Body of pancreas (tissue), 4 donors: ENCODE results near the gene SETDB1. TPM values are rescaled to one million over a fixed set of nuclear protein-coding genes. Genes with fewer than 3 reads are reported as not detected.

Source experiments
- ATAC-seq: fragments of 150-250 bp; one replicate; pipeline ENCODE4 v1.9.1; 2016
- DNase-seq, 4 donors: peaks; one replicate each; pipeline ENCODE4 v3.0.0-alpha.2; 2019
- H3K27ac ChIP-seq, 4 donors: fragments of 200-600 bp; sonication (generic); 1 replicate in 3 of 4; 2 replicates in 1 of 4; pipeline versions ENCODE4 v1.5.1 to v1.6.1; 2016 to 2019; ENCODE audit warnings: mild to moderate bottlenecking in 1 of 4, mixed read lengths in 1 of 4, moderate library complexity in 1 of 4
- H3K27me3 ChIP-seq, 2 donors: fragments of 200-600 bp; sonication (generic); one replicate each; pipeline ENCODE4 v1.6.0; 2016; ENCODE audit warnings: mild to moderate bottlenecking in 1 of 2
- H3K36me3 ChIP-seq, 2 donors: fragments of 200-600 bp; sonication (generic); replicated peaks in 1 of 2; 2 replicates each; pipeline ENCODE4 v1.5.1; 2016; ENCODE audit warnings: low read depth in 2 of 2; ENCODE audit not compliant: insufficient read depth in 1 of 2
- H3K4me1 ChIP-seq: fragments of 200-600 bp; sonication (generic); one replicate; pipeline ENCODE4 v1.6.0; 2016
- H3K4me3 ChIP-seq, 2 donors: fragments of 200-600 bp; sonication (generic); 1 replicate in 1 of 2; 2 replicates in 1 of 2; pipeline ENCODE4 v1.5.1; 2016 to 2019
- H3K9me3 ChIP-seq, 3 donors: fragments of 200-600 bp; sonication (generic); 1 replicate in 2 of 3; 2 replicates in 1 of 3; pipeline ENCODE4 v1.5.1; 2016
- POLR2A ChIP-seq, 3 donors: fragments of 450-650 bp; IDR thresholded peaks; one replicate each; pipeline ENCODE4 v1.6.1; 2016; ENCODE audit warnings: antibody characterized with exemption in 3 of 3, mild to moderate bottlenecking in 2 of 3
- WGBS, 2 donors: methylation state at CpG; one replicate each; pipeline ENCODE4 v1.1.5; 2017; 5-methylcytosine and 5-hydroxymethylcytosine counted together
- intact Hi-C: fragments of 100-400 bp; cut with DNase I; formaldehyde crosslinking; loops from one replicate; pipeline ENCODE4 v1.15.1; 2023
- total RNA-seq, 2 donors: library from RNA; depleted of rRNA; stranded (reverse); fragments of >200 nt; gene quantifications; one replicate each; pipeline ENCODE4 v1.1.0, GENCODE V29; 2016
- TF ChIP-seq, protein P1 (sequence below), 7 experiments: fragments of 450-650 bp in 4 of 7; fragments of 200-600 bp in 3 of 7; sonication (generic) in 3 of 7; IDR thresholded peaks; one replicate each; pipeline ENCODE4 v1.5.1; 2016 to 2019; ENCODE audit warnings: antibody characterized with exemption in 7 of 7

Gene SETDB1
- total RNA-seq, 2 donors from 2014 or later, result 26.5 to 45.2 TPM

DNA sequence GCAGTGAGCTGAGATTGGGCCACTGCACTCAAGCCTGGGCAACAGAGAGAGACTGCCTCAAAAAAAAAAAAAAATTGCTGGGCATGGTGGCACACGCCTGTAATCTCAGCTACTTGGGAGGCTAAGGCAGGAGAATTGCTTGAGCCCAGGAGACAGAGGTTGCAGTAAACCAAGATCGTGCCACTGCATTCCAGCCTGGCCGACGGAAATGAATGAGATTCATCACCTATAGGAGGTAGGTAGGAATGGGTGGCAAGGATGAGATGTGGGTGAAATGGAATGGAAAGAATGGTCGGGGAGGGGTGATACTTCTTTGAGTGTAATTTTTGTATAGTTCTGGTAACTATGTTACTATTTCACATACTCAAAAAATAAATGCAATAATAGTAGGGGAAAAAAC lies 23.8 kb upstream of the SETDB1 start:
- Histone ChIP-seq H3K9me3 (no peaks in the 10 kb centered on the region), H3K27me3 (no peaks in the 10 kb centered on the region), H3K27ac (no peak overlapping the region), H3K36me3 (no peaks in the 10 kb centered on the region), H3K4me1 (no peaks in the 10 kb centered on the region), H3K4me3 (no peak overlapping the region)
- DNase-seq (no peak), ATAC-seq (no peak)
- no peak for TF ChIP-seq POLR2A (IDR thresholded peaks at IDR 0.05)
- TF ChIP-seq, protein P1, sequence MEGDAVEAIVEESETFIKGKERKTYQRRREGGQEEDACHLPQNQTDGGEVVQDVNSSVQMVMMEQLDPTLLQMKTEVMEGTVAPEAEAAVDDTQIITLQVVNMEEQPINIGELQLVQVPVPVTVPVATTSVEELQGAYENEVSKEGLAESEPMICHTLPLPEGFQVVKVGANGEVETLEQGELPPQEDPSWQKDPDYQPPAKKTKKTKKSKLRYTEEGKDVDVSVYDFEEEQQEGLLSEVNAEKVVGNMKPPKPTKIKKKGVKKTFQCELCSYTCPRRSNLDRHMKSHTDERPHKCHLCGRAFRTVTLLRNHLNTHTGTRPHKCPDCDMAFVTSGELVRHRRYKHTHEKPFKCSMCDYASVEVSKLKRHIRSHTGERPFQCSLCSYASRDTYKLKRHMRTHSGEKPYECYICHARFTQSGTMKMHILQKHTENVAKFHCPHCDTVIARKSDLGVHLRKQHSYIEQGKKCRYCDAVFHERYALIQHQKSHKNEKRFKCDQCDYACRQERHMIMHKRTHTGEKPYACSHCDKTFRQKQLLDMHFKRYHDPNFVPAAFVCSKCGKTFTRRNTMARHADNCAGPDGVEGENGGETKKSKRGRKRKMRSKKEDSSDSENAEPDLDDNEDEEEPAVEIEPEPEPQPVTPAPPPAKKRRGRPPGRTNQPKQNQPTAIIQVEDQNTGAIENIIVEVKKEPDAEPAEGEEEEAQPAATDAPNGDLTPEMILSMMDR (IDR thresholded peaks at IDR 0.05), result no peak
- 90 to 91% methylated on average over 5 of the region's 5 CpGs for WGBS, 2 donors
- intact Hi-C loops, result no loop called here

DNA sequence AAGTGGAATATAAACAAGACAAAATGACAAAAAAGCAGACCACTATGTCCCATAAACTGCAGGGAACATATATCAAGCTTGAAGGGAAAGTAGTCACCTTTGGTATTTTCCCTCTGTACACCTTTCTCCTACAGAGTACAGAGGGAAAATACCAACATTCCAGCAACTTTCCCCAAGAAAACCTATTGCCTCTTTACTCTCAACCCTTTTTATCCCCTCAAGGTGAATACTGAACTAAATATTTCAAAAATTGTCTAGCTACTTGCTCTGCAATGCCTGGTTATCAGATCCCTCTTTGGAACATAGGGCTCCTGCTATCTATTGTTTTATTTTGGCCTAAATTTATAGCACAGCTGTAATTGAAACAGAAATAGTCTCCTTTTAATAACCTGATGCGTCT lies 23.4 kb upstream of the SETDB1 start:
- Histone ChIP-seq H3K4me3 (no peak overlapping the region), H3K9me3 (no peaks in the 10 kb centered on the region), H3K36me3 (no peaks in the 10 kb centered on the region), H3K27me3 (no peaks in the 10 kb centered on the region), H3K4me1 (no peaks in the 10 kb centered on the region), H3K27ac (no peak overlapping the region)
- TF ChIP-seq POLR2A (IDR thresholded peaks at IDR 0.05), result no peak
- TF ChIP-seq, protein P1 (IDR thresholded peaks at IDR 0.05), result no peak
- DNase-seq (no peak), ATAC-seq (no peak)
- 68% methylated on average over 1 of the region's 1 CpG for WGBS, 2 donors
- intact Hi-C loops, result no loop called here

DNA sequence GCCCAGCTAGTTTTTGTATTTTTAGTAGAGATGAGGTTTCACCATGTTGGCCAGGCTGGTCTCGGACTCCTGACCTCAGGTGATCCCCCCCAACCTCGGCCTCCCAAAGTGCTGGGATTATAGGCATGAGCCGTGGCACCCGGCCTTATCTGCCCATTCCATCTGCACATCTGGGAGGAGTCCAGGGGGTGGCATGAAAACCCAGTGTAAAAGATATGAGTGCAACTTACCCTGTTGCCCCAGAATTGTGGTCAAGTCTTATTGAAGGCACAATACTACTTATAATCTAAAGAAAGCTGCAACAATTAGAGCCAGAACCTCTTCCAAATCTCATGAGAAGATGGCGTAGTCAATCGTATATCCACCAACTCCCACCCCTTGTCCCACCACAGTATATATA lies 20.9 kb upstream of the SETDB1 start:
- Histone ChIP-seq H3K9me3 (no peaks in the 10 kb centered on the region), H3K4me1 (no peaks in the 10 kb centered on the region), H3K4me3 (no peak overlapping the region), H3K27me3 (no peaks in the 10 kb centered on the region), H3K27ac (no peak overlapping the region), H3K36me3 (no peaks in the 10 kb centered on the region)
- ATAC-seq, result no peak
- intact Hi-C loops, result no loop called here
- WGBS, 2 donors, result 85 to 98% methylated on average over 6 of the region's 6 CpGs
- no peak for DNase-seq
- TF ChIP-seq, protein P1 (IDR thresholded peaks at IDR 0.05), result no peak
- no peak for TF ChIP-seq POLR2A (IDR thresholded peaks at IDR 0.05)

DNA sequence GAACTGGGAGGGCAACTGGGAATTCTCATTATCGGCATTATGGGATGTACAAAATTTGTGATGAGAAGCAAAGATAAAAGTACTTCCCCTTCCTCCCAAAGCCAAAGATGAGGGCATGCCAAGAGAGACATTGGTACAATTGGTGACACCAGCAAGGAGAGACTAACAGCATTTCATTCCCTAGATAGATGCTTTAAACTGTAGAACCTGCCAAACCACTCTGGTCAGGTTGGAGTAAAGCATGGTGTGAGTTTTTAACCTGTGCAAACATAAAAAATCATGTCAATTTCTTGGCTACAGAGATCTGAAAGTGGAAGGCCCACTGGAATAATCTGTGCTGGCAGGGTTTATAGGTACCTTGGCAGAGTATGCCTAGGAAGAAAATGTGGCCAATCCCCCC lies 19.8 kb upstream of the SETDB1 start:
- intact Hi-C loops, result no loop called here
- ATAC-seq, result no peak

GRCh38 chr1:150906813-150907212 lies 19.4 kb upstream of the SETDB1 start:
- TF ChIP-seq, protein P1 (IDR thresholded peaks at IDR 0.05), result no peak
- no peak for TF ChIP-seq POLR2A (IDR thresholded peaks at IDR 0.05)
- Histone ChIP-seq H3K27ac (no peak overlapping the region), H3K4me3 (no peak overlapping the region), H3K36me3 (no peaks in the 10 kb centered on the region), H3K4me1 (no peaks in the 10 kb centered on the region), H3K27me3 (no peaks in the 10 kb centered on the region), H3K9me3 (no peaks in the 10 kb centered on the region)
- ATAC-seq (no peak), DNase-seq (no peak)
- intact Hi-C loops, result no loop called here
- 52 to 87% methylated on average over 2 of the region's 2 CpGs for WGBS, 2 donors

More for the DNA sequence above, 19.8 kb upstream of the SETDB1 start:
- Histone ChIP-seq H3K9me3 (no peaks in the 10 kb centered on the region), H3K27ac (no peak overlapping the region), H3K36me3 (no peaks in the 10 kb centered on the region), H3K27me3 (no peaks in the 10 kb centered on the region), H3K4me3 (no peak overlapping the region), H3K4me1 (no peaks in the 10 kb centered on the region)
- TF ChIP-seq, protein P1 (IDR thresholded peaks at IDR 0.05), result no peak
- no peak for TF ChIP-seq POLR2A (IDR thresholded peaks at IDR 0.05)
- no peak for DNase-seq
- 64 to 71% methylated on average over 1 of the region's 1 CpG for WGBS, 2 donors
